SK-N-SH (cell line): ENCODE results near the gene GAS2L1.

ENCODE experiments used
- CHD2 ChIP-seq: fragments of 150-350 bp; IDR thresholded peaks from 2 replicates; pipeline ENCODE4 v1.6.1; 2018; ENCODE audit warnings: low read length; ENCODE audit not compliant: partially characterized antibody
- ELF1 ChIP-seq: IDR thresholded peaks from 2 replicates; pipeline ENCODE4 v1.4.0; 2012
- EZH2phosphoT487 ChIP-seq: fragments of 200-600 bp; sonication (generic); IDR thresholded peaks from 2 replicates; pipeline ENCODE4 v1.6.1; 2017; ENCODE audit warnings: low read depth, mixed run types, mild to moderate bottlenecking, antibody characterized with exemption, moderate library complexity, borderline replicate concordance
- JUND ChIP-seq: IDR thresholded peaks from 2 replicates; pipeline ENCODE4 v1.4.0; 2012
- MEF2A ChIP-seq: IDR thresholded peaks from 2 replicates; pipeline ENCODE4 v1.4.0; 2012; ENCODE audit warnings: low read depth, borderline replicate concordance
- MXI1 ChIP-seq: IDR thresholded peaks from 2 replicates; pipeline ENCODE4 v1.6.1; 2012; ENCODE audit warnings: mild to moderate bottlenecking, low read depth, low read length, improper control_type of control experiment
- RAD21 ChIP-seq: IDR thresholded peaks from 2 replicates; pipeline ENCODE4 v1.6.1; 2012; ENCODE audit warnings: mild to moderate bottlenecking, low read length
- RFX5 ChIP-seq: IDR thresholded peaks from 2 replicates; pipeline ENCODE4 v1.6.1; 2012; ENCODE audit warnings: mild to moderate bottlenecking, improper control_type of control experiment, low read length
- SMC3 ChIP-seq: IDR thresholded peaks from 2 replicates; pipeline ENCODE4 v1.6.1; 2012; ENCODE audit warnings: low read depth, low read length, improper control_type of control experiment
- TAF1 ChIP-seq: IDR thresholded peaks from 2 replicates; pipeline ENCODE4 v1.6.1; 2012; ENCODE audit warnings: low read depth, mild to moderate bottlenecking, low read length, moderate library complexity, borderline replicate concordance
- YY1 ChIP-seq: IDR thresholded peaks from 2 replicates; pipeline ENCODE4 v1.4.0; 2012; ENCODE audit warnings: low read depth, mild to moderate bottlenecking
- TF ChIP-seq, protein P1 (sequence below): fragments of 200-600 bp; sonication (generic); IDR thresholded peaks from 2 replicates; pipeline ENCODE4 v1.6.1; 2017; ENCODE audit warnings: antibody characterized with exemption, mild to moderate bottlenecking, moderate library complexity
- TF ChIP-seq, protein P2 (sequence below): fragments of 150-350 bp; IDR thresholded peaks from 2 replicates; pipeline ENCODE4 v1.6.1; 2016; ENCODE audit warnings: mild to moderate bottlenecking, low read depth, low read length
- TF ChIP-seq, protein P3 (sequence below): IDR thresholded peaks from 2 replicates; pipeline ENCODE4 v1.6.1; 2012; ENCODE audit warnings: mild to moderate bottlenecking, low read depth, low read length, moderate library complexity

GRCh38 chr22:29328566-29329500, 22.4 kb downstream of the GAS2L1 start:
- no peak for TF ChIP-seq SMC3
- TF ChIP-seq, protein P1, sequence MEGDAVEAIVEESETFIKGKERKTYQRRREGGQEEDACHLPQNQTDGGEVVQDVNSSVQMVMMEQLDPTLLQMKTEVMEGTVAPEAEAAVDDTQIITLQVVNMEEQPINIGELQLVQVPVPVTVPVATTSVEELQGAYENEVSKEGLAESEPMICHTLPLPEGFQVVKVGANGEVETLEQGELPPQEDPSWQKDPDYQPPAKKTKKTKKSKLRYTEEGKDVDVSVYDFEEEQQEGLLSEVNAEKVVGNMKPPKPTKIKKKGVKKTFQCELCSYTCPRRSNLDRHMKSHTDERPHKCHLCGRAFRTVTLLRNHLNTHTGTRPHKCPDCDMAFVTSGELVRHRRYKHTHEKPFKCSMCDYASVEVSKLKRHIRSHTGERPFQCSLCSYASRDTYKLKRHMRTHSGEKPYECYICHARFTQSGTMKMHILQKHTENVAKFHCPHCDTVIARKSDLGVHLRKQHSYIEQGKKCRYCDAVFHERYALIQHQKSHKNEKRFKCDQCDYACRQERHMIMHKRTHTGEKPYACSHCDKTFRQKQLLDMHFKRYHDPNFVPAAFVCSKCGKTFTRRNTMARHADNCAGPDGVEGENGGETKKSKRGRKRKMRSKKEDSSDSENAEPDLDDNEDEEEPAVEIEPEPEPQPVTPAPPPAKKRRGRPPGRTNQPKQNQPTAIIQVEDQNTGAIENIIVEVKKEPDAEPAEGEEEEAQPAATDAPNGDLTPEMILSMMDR, result no peak
- TF ChIP-seq JUND, result no peak
- TF ChIP-seq TAF1, result no peak
- TF ChIP-seq RFX5, result no peak
- TF ChIP-seq RAD21, result no peak
- TF ChIP-seq ELF1, result no peak
- no peak for TF ChIP-seq MXI1
- no peak for TF ChIP-seq CHD2
- TF ChIP-seq MEF2A, result no peak
- no peak for TF ChIP-seq YY1
- TF ChIP-seq, protein P2, sequence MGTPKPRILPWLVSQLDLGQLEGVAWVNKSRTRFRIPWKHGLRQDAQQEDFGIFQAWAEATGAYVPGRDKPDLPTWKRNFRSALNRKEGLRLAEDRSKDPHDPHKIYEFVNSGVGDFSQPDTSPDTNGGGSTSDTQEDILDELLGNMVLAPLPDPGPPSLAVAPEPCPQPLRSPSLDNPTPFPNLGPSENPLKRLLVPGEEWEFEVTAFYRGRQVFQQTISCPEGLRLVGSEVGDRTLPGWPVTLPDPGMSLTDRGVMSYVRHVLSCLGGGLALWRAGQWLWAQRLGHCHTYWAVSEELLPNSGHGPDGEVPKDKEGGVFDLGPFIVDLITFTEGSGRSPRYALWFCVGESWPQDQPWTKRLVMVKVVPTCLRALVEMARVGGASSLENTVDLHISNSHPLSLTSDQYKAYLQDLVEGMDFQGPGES, result no peak
- TF ChIP-seq, protein P3, sequence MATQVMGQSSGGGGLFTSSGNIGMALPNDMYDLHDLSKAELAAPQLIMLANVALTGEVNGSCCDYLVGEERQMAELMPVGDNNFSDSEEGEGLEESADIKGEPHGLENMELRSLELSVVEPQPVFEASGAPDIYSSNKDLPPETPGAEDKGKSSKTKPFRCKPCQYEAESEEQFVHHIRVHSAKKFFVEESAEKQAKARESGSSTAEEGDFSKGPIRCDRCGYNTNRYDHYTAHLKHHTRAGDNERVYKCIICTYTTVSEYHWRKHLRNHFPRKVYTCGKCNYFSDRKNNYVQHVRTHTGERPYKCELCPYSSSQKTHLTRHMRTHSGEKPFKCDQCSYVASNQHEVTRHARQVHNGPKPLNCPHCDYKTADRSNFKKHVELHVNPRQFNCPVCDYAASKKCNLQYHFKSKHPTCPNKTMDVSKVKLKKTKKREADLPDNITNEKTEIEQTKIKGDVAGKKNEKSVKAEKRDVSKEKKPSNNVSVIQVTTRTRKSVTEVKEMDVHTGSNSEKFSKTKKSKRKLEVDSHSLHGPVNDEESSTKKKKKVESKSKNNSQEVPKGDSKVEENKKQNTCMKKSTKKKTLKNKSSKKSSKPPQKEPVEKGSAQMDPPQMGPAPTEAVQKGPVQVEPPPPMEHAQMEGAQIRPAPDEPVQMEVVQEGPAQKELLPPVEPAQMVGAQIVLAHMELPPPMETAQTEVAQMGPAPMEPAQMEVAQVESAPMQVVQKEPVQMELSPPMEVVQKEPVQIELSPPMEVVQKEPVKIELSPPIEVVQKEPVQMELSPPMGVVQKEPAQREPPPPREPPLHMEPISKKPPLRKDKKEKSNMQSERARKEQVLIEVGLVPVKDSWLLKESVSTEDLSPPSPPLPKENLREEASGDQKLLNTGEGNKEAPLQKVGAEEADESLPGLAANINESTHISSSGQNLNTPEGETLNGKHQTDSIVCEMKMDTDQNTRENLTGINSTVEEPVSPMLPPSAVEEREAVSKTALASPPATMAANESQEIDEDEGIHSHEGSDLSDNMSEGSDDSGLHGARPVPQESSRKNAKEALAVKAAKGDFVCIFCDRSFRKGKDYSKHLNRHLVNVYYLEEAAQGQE, result no peak
- no peak for TF ChIP-seq EZH2phosphoT487
